HEK293 (cell line): Measurements from ENCODE around the gene INTS1.

Source experiments
- CTCF ChIA-PET: fragments of 350-600 bp; formaldehyde crosslinking; extraction: SDS; loops from one replicate; lab custom pipeline; 2021; ENCODE audit warnings: antibody characterized with exemption; lab: Yijun Ruan, JAX
- POLR2A ChIA-PET: fragments of 300-600 bp; formaldehyde crosslinking; extraction: SDS; loops from one replicate; lab custom pipeline; 2020; ENCODE audit warnings: antibody characterized with exemption, inconsistent platforms; lab: Yijun Ruan, JAX
- H3K27ac ChIP-seq: fragments of 200-500 bp; sonication (Bioruptor generic); 2 replicates; pipeline ENCODE4 v1.5.1; 2014; ENCODE audit warnings: low read depth, low read length, control low read depth, inconsistent platforms; ENCODE audit errors: extremely low read depth
- H3K36me3 ChIP-seq, 2 experiments: fragments of 200-500 bp in 1 of 2; sonication (Bioruptor generic) in 1 of 2; 1 replicate in 1 of 2; 2 replicates in 1 of 2; pipeline ENCODE4 v1.5.1; 2014 to 2017; ENCODE audit warnings: inconsistent platforms in 2 of 2, low read length in 2 of 2; ENCODE audit not compliant: control insufficient read depth in 2 of 2, insufficient read depth in 1 of 2
- H3K4me1 ChIP-seq: fragments of 200-500 bp; sonication (Bioruptor generic); 2 replicates; pipeline ENCODE4 v1.5.1; 2014; ENCODE audit warnings: mild to moderate bottlenecking, low read length, inconsistent platforms; ENCODE audit not compliant: control insufficient read depth, insufficient read depth
- H3K4me3 ChIP-seq: 2 replicates; pipeline ENCODE4 v1.5.1; 2011; ENCODE audit warnings: low read depth, mild to moderate bottlenecking, control low read depth, low read length, moderate library complexity
- H3K9me3 ChIP-seq: fragments of 200-500 bp; sonication (Bioruptor generic); 2 replicates; pipeline ENCODE4 v1.5.1; 2014; ENCODE audit warnings: low read depth, low read length, inconsistent platforms; ENCODE audit not compliant: control insufficient read depth, insufficient read depth
- BCL11B ChIP-seq: fragments of 450-650 bp; formaldehyde crosslinking; IDR thresholded peaks from 2 replicates; pipeline ENCODE4 v1.5.1; 2016; ENCODE audit warnings: low read depth, missing biosample characterization, missing genetic modification characterization
- GFI1B ChIP-seq: fragments of 450-650 bp; formaldehyde crosslinking; IDR thresholded peaks from 2 replicates; pipeline ENCODE4 v1.5.1; 2016; ENCODE audit warnings: missing biosample characterization, missing genetic modification characterization
- KLF7 ChIP-seq: fragments of 450-650 bp; formaldehyde crosslinking; IDR thresholded peaks from 2 replicates; pipeline ENCODE4 v1.5.1; 2016; ENCODE audit warnings: missing biosample characterization, missing genetic modification characterization, borderline replicate concordance
- KLF8 ChIP-seq: fragments of 450-650 bp; formaldehyde crosslinking; IDR thresholded peaks from 2 replicates; pipeline ENCODE4 v1.5.1; 2016; ENCODE audit warnings: missing biosample characterization, missing genetic modification characterization
- MEIS1 ChIP-seq: sonication (generic); formaldehyde crosslinking; IDR thresholded peaks from 2 replicates; pipeline ENCODE4 v1.8.1; 2022; ENCODE audit warnings: missing genetic modification reagents, mild to moderate bottlenecking, borderline replicate concordance
- OVOL3 ChIP-seq: fragments of 450-650 bp; formaldehyde crosslinking; IDR thresholded peaks from 2 replicates; pipeline ENCODE4 v1.5.1; 2016; ENCODE audit warnings: missing biosample characterization, missing genetic modification characterization
- SETDB1 ChIP-seq: IDR thresholded peaks from one replicate; pipeline ENCODE4 v1.6.1; 2017; ENCODE audit warnings: mild to moderate bottlenecking, low read length, moderate library complexity, mixed read lengths; ENCODE audit not compliant: insufficient read length
- SP7 ChIP-seq: fragments of 450-650 bp; formaldehyde crosslinking; IDR thresholded peaks from 2 replicates; pipeline ENCODE4 v1.5.1; 2016; ENCODE audit warnings: missing biosample characterization, missing genetic modification characterization
- ZBTB21 ChIP-seq: fragments of 450-650 bp; formaldehyde crosslinking; IDR thresholded peaks from 2 replicates; pipeline ENCODE4 v1.5.1; 2017; ENCODE audit warnings: missing biosample characterization, missing genetic modification characterization
- ZIC2 ChIP-seq: fragments of 450-650 bp; formaldehyde crosslinking; IDR thresholded peaks from 2 replicates; pipeline ENCODE4 v1.5.1; 2016; ENCODE audit warnings: missing biosample characterization, missing genetic modification characterization
- ZNF10 ChIP-seq: fragments of 450-650 bp; formaldehyde crosslinking; IDR thresholded peaks from 2 replicates; pipeline ENCODE4 v1.5.1; 2017; ENCODE audit warnings: missing biosample characterization, missing genetic modification characterization
- ZNF133 ChIP-seq: fragments of 450-650 bp; formaldehyde crosslinking; IDR thresholded peaks from 2 replicates; pipeline ENCODE4 v1.5.1; 2016; ENCODE audit warnings: missing biosample characterization, missing genetic modification characterization
- ZNF24 ChIP-seq: fragments of 450-650 bp; formaldehyde crosslinking; IDR thresholded peaks from 2 replicates; pipeline ENCODE4 v1.5.1; 2016; ENCODE audit warnings: missing biosample characterization, missing genetic modification characterization
- ZNF311 ChIP-seq: fragments of 450-650 bp; formaldehyde crosslinking; IDR thresholded peaks from 2 replicates; pipeline ENCODE4 v1.5.1; 2017; ENCODE audit warnings: missing biosample characterization, missing genetic modification characterization, borderline replicate concordance
- ZNF350 ChIP-seq: fragments of 450-650 bp; formaldehyde crosslinking; IDR thresholded peaks from 2 replicates; pipeline ENCODE4 v1.5.0; 2017; ENCODE audit warnings: missing biosample characterization, mild to moderate bottlenecking, missing genetic modification characterization
- ZNF354C ChIP-seq: fragments of 450-650 bp; formaldehyde crosslinking; IDR thresholded peaks from 2 replicates; pipeline ENCODE4 v1.5.1; 2016; ENCODE audit warnings: missing biosample characterization, missing genetic modification characterization, low read depth, borderline replicate concordance
- ZNF391 ChIP-seq: fragments of 450-650 bp; formaldehyde crosslinking; IDR thresholded peaks from 2 replicates; pipeline ENCODE4 v1.5.1; 2016; ENCODE audit warnings: low read depth, missing biosample characterization, missing genetic modification characterization, borderline replicate concordance
- ZNF416 ChIP-seq: fragments of 450-650 bp; formaldehyde crosslinking; IDR thresholded peaks from 2 replicates; pipeline ENCODE4 v1.5.1; 2016; ENCODE audit warnings: missing biosample characterization, missing genetic modification characterization
- ZNF48 ChIP-seq: fragments of 450-650 bp; formaldehyde crosslinking; IDR thresholded peaks from 2 replicates; pipeline ENCODE4 v1.5.1; 2016; ENCODE audit warnings: missing biosample characterization, missing genetic modification characterization
- ZNF529 ChIP-seq: fragments of 450-650 bp; formaldehyde crosslinking; IDR thresholded peaks from 2 replicates; pipeline ENCODE4 v1.5.1; 2017; ENCODE audit warnings: missing genetic modification characterization, missing biosample characterization; ENCODE audit not compliant: insufficient replicate concordance
- ZNF544 ChIP-seq: fragments of 450-650 bp; formaldehyde crosslinking; IDR thresholded peaks from 2 replicates; pipeline ENCODE4 v1.5.0; 2017; ENCODE audit warnings: missing biosample characterization, missing genetic modification characterization
- ZNF660 ChIP-seq: fragments of 450-650 bp; IDR thresholded peaks from 2 replicates; pipeline ENCODE4 v1.5.1; 2018; ENCODE audit warnings: missing biosample characterization, mild to moderate bottlenecking, missing genetic modification characterization
- ZNF768 ChIP-seq: fragments of 450-650 bp; formaldehyde crosslinking; IDR thresholded peaks from 2 replicates; pipeline ENCODE4 v1.5.1; 2018; ENCODE audit warnings: missing biosample characterization, mild to moderate bottlenecking, missing genetic modification characterization
- ZNF777 ChIP-seq: fragments of 450-650 bp; formaldehyde crosslinking; IDR thresholded peaks from 2 replicates; pipeline ENCODE4 v1.5.1; 2017; ENCODE audit warnings: missing biosample characterization, missing genetic modification characterization, borderline replicate concordance
- ZNF792 ChIP-seq: fragments of 450-650 bp; formaldehyde crosslinking; IDR thresholded peaks from 2 replicates; pipeline ENCODE4 v1.5.1; 2016; ENCODE audit warnings: missing biosample characterization, missing genetic modification characterization
- ZSCAN23 ChIP-seq: fragments of 450-650 bp; formaldehyde crosslinking; IDR thresholded peaks from 2 replicates; pipeline ENCODE4 v1.5.1; 2016; ENCODE audit warnings: missing biosample characterization, missing genetic modification characterization
- ZXDB ChIP-seq: fragments of 450-650 bp; formaldehyde crosslinking; IDR thresholded peaks from 2 replicates; pipeline ENCODE4 v1.5.1; 2016; ENCODE audit warnings: missing biosample characterization, missing genetic modification characterization
- TF ChIP-seq, protein P1 (sequence below): fragments of 450-650 bp; formaldehyde crosslinking; conservative IDR thresholded peaks from 2 replicates; pipeline ENCODE4 v1.5.1; 2016; ENCODE audit warnings: low read depth, missing biosample characterization, missing genetic modification characterization
- TF ChIP-seq, protein P2 (sequence below): fragments of 450-650 bp; formaldehyde crosslinking; IDR thresholded peaks from 2 replicates; pipeline ENCODE4 v1.5.1; 2017; ENCODE audit warnings: missing biosample characterization, missing genetic modification characterization
- TF ChIP-seq, protein P3 (sequence below): fragments of 450-650 bp; formaldehyde crosslinking; IDR thresholded peaks from 2 replicates; pipeline ENCODE4 v1.5.1; 2016; ENCODE audit warnings: missing biosample characterization, missing genetic modification characterization

The INTS1 gene

DNA sequence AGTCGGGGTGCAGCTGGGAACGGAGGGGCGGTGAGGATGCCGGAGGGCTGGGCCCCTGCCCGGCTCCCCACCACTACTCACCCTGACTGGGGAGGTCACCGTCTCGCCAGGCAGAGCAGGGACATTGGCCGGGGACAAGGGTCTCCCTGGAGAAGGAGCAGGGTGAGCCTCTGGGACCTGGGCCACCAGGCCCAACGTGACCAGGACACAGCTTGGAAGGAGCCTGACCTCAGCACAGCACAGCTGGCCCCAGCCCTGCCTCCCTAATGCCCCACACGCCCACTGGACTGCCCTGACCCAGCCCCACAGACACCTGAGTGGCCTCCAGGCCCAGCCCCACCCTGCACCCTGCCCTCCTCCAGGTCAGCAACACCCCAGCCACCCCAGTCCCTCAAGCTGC, 66.0 kb downstream of the INTS1 start:
- Histone ChIP-seq H3K4me1 (no peaks in the 10 kb centered on the region), H3K27ac (no peak overlapping the region), H3K9me3 (no peaks in the 10 kb centered on the region), H3K36me3 (peaks cover 0 to 3% of the 10 kb centered on the region in 2 experiments; a peak in 1 of 3 replicates), H3K4me3 (no peak overlapping the region)
- POLR2A ChIA-PET = interaction anchor here (1.6 kb wide), 1 partner anchor 21 kb away, joined by 3 read pairs; the partner anchor contains the start of gene MICALL2
- CTCF ChIA-PET = no interaction called here
- no peak for TF ChIP-seq ZNF391 (tag by site-specific recombination)
- TF ChIP-seq ZXDB (tag by site-specific recombination) = no peak
- no peak for TF ChIP-seq ZSCAN23
- no peak for TF ChIP-seq ZNF133 (tag by site-specific recombination)
- no peak for TF ChIP-seq ZNF416 (tag by site-specific recombination)
- no peak for TF ChIP-seq ZNF529 (tag by site-specific recombination)
- TF ChIP-seq KLF8 (tag by site-specific recombination) = no peak
- TF ChIP-seq ZNF10 (tag by site-specific recombination) = no peak
- no peak for TF ChIP-seq OVOL3 (tag by site-specific recombination)
- TF ChIP-seq ZNF354C (tag by site-specific recombination) = no peak
- no peak for TF ChIP-seq MEIS1

DNA sequence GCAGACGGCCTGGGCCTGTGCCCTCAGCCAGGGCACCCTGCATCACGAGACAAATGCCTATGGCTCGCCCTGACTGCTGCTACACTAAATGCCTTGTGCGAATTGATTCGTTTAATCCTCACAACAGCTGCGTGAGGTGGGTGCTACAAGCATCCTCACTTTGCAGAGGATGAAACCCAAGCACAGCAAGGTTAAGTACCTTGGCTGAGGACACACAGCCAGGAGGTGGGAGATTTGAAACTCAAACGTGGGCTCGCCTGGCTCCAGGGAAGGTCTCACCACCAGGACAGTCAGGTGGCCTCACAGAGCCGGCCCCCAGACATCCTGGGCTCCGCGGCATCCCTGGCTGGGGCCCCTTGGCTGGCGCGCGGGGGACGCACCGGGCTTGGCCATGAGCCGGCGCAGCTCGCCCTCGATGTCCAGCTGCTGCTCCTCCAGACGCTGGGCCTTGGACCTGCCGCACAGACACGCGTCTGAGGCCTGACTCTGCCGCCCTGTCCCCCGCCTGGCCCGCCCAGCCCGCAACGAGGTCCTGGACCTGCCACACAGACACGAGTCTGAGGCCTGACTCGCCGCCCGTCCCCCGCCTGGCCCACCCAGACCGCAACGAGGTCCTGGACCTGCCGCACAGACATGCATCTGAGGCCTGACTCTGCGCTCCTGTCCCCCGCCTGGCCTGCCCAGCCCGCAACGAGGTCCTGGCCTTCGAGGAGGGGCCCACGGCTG, 66.9 kb downstream of the INTS1 start:
- Histone ChIP-seq H3K9me3 (no peaks in the 10 kb centered on the region), H3K4me1 (no peaks in the 10 kb centered on the region), H3K27ac (no peak overlapping the region), H3K36me3 (peaks cover 0 to 3% of the 10 kb centered on the region in 2 experiments; a peak in 1 of 3 replicates), H3K4me3 (no peak overlapping the region)
- ChIA-PET CTCF (interaction anchor here (0.5 kb wide), 1 partner anchor 210 kb away, joined by 3 read pairs; no protein-coding TSS in a partner anchor), POLR2A (interaction anchor here (1.6 kb wide), 1 partner anchor 22 kb away, joined by 3 read pairs; the partner anchor contains the start of gene MICALL2)
- TF ChIP-seq ZNF48 (tag by site-specific recombination) = no peak
- TF ChIP-seq, protein P1, sequence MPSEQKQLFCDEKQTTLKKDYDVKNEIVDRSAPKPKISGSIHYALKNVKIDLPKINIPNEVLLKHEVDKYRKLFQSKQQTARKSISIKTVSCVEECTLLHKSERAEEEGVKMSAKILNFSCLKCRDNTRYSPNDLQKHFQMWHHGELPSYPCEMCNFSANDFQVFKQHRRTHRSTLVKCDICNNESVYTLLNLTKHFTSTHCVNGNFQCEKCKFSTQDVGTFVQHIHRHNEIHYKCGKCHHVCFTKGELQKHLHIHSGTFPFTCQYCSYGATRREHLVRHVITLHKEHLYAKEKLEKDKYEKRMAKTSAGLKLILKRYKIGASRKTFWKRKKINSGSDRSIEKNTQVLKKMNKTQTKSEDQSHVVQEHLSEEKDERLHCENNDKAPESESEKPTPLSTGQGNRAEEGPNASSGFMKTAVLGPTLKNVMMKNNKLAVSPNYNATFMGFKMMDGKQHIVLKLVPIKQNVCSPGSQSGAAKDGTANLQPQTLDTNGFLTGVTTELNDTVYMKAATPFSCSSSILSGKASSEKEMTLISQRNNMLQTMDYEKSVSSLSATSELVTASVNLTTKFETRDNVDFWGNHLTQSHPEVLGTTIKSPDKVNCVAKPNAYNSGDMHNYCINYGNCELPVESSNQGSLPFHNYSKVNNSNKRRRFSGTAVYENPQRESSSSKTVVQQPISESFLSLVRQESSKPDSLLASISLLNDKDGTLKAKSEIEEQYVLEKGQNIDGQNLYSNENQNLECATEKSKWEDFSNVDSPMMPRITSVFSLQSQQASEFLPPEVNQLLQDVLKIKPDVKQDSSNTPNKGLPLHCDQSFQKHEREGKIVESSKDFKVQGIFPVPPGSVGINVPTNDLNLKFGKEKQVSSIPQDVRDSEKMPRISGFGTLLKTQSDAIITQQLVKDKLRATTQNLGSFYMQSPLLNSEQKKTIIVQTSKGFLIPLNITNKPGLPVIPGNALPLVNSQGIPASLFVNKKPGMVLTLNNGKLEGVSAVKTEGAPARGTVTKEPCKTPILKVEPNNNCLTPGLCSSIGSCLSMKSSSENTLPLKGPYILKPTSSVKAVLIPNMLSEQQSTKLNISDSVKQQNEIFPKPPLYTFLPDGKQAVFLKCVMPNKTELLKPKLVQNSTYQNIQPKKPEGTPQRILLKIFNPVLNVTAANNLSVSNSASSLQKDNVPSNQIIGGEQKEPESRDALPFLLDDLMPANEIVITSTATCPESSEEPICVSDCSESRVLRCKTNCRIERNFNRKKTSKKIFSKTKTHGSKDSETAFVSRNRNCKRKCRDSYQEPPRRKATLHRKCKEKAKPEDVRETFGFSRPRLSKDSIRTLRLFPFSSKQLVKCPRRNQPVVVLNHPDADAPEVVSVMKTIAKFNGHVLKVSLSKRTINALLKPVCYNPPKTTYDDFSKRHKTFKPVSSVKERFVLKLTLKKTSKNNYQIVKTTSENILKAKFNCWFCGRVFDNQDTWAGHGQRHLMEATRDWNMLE (tag by site-specific recombination) = no peak
- TF ChIP-seq ZNF544 (tag by site-specific recombination) = no peak
- TF ChIP-seq ZIC2 (tag by site-specific recombination) = no peak
- TF ChIP-seq ZNF311 (tag by site-specific recombination) = no peak
- TF ChIP-seq GFI1B = no peak
- no peak for TF ChIP-seq SETDB1
- no peak for TF ChIP-seq ZNF660
- no peak for TF ChIP-seq ZNF350 (tag by site-specific recombination)
- TF ChIP-seq ZNF768 (tag by site-specific recombination) = no peak
- TF ChIP-seq ZNF24 (tag by site-specific recombination) = no peak
- no peak for TF ChIP-seq ZNF792 (tag by site-specific recombination)
- no peak for TF ChIP-seq KLF7
- no peak for TF ChIP-seq ZNF777
- TF ChIP-seq, protein P2, sequence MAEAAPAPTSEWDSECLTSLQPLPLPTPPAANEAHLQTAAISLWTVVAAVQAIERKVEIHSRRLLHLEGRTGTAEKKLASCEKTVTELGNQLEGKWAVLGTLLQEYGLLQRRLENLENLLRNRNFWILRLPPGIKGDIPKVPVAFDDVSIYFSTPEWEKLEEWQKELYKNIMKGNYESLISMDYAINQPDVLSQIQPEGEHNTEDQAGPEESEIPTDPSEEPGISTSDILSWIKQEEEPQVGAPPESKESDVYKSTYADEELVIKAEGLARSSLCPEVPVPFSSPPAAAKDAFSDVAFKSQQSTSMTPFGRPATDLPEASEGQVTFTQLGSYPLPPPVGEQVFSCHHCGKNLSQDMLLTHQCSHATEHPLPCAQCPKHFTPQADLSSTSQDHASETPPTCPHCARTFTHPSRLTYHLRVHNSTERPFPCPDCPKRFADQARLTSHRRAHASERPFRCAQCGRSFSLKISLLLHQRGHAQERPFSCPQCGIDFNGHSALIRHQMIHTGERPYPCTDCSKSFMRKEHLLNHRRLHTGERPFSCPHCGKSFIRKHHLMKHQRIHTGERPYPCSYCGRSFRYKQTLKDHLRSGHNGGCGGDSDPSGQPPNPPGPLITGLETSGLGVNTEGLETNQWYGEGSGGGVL = no peak
- TF ChIP-seq SP7 = no peak
- no peak for TF ChIP-seq ZBTB21
- TF ChIP-seq, protein P3, sequence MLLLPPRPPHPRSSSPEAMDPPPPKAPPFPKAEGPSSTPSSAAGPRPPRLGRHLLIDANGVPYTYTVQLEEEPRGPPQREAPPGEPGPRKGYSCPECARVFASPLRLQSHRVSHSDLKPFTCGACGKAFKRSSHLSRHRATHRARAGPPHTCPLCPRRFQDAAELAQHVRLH (tag by site-specific recombination) = no peak
- TF ChIP-seq BCL11B (tag by site-specific recombination) = no peak
